ENCODE measurements around the gene CENPM.
"Not testable (repeated sequence)": the region's sequence is repeated elsewhere in the genome, so short reads cannot be mapped to it uniquely, and the experiment has no call there.

The CENPM gene

GRCh38 chr22:41957941-41958556 is 11.1 kb upstream of the CENPM start:
- no peaks in the 10 kb centered on the region for H3K36me3 ChIP-seq (ENCODE audit: control insufficient read depth, insufficient read depth, low read length)
- no peaks in the 10 kb centered on the region for H3K4me1 ChIP-seq (ENCODE audit: control insufficient read depth, insufficient read depth, low read length)
- no peak overlapping the region for H3K9ac ChIP-seq (ENCODE audit: low read length)
- H3K4me3 ChIP-seq (ENCODE audit: low read length), result no peak overlapping the region
- peaks cover 5% of the 10 kb centered on the region for H3K27me3 ChIP-seq (ENCODE audit: control insufficient read depth, insufficient read depth, low read length)
- H3K27ac ChIP-seq (ENCODE audit: low read depth, low read length), result no peak overlapping the region

- H3K36me3 ChIP-seq (ENCODE audit: control insufficient read depth, insufficient read depth, low read length), result no peaks in the 10 kb centered on the region
- no peaks in the 10 kb centered on the region for H3K27me3 ChIP-seq (ENCODE audit: control insufficient read depth, insufficient read depth, low read length)
- H3K9ac ChIP-seq (ENCODE audit: low read length), result no peak overlapping the region
- H3K4me3 ChIP-seq (ENCODE audit: low read length), result no peak overlapping the region
- no peaks in the 10 kb centered on the region for H3K4me1 ChIP-seq (ENCODE audit: control insufficient read depth, insufficient read depth, low read length)
- H3K27ac ChIP-seq (ENCODE audit: low read depth, low read length), result no peak overlapping the region
These were observed 5.8 kb upstream of the CENPM start for GRCh38 chr22:41952713-41953112.

- Histone ChIP-seq H3K4me3 (ENCODE audit: low read length) (no peak within 1 kb of the TSS), H3K27me3 (ENCODE audit: control insufficient read depth, insufficient read depth, low read length) (no peaks in the 10 kb centered on the region), H3K9ac (ENCODE audit: low read length) (no peak within 1 kb of the TSS), H3K27ac (ENCODE audit: low read depth, low read length) (no peak within 1 kb of the TSS), H3K36me3 (ENCODE audit: control insufficient read depth, insufficient read depth, low read length) (no peaks in the 10 kb centered on the region), H3K4me1 (ENCODE audit: control insufficient read depth, insufficient read depth, low read length) (no peaks in the 10 kb centered on the region)
These were observed 5.0 kb upstream of the CENPM start, which contains the start of gene SMIM45 for GRCh38 chr22:41951898-41952474. Gene SMIM45 (plus strand): TSS chr22:41952150.

- Histone ChIP-seq H3K4me1 (ENCODE audit: control insufficient read depth, insufficient read depth, low read length) (peaks cover 5% of the 10 kb centered on the region), H3K27ac (ENCODE audit: low read depth, low read length) (no peak overlapping the region), H3K27me3 (ENCODE audit: control insufficient read depth, insufficient read depth, low read length) (no peaks in the 10 kb centered on the region), H3K9ac (ENCODE audit: low read length) (no peak overlapping the region), H3K36me3 (ENCODE audit: control insufficient read depth, insufficient read depth, low read length) (no peaks in the 10 kb centered on the region), H3K4me3 (ENCODE audit: low read length) (no peak overlapping the region)
These were observed 2.5 kb upstream of the CENPM start for GRCh38 chr22:41949297-41949965.

GRCh38 chr22:41948928-41949296 is 2.0 kb upstream of the CENPM start:
- H3K27me3 ChIP-seq (ENCODE audit: control insufficient read depth, insufficient read depth, low read length); H3K27ac ChIP-seq (ENCODE audit: low read depth, low read length); H3K4me3 ChIP-seq (ENCODE audit: low read length); H3K9ac ChIP-seq (ENCODE audit: low read length); H3K4me1 ChIP-seq (ENCODE audit: control insufficient read depth, insufficient read depth, low read length); H3K36me3 ChIP-seq (ENCODE audit: control insufficient read depth, insufficient read depth, low read length): not testable (repeated sequence)

GRCh38 chr22:41948142-41948541 is 1.2 kb upstream of the CENPM start:
- H3K36me3 ChIP-seq (ENCODE audit: control insufficient read depth, insufficient read depth, low read length), result no peaks in the 10 kb centered on the region
- no peaks in the 10 kb centered on the region for H3K27me3 ChIP-seq (ENCODE audit: control insufficient read depth, insufficient read depth, low read length)
- H3K4me3 ChIP-seq (ENCODE audit: low read length), result no peak overlapping the region
- no peak overlapping the region for H3K27ac ChIP-seq (ENCODE audit: low read depth, low read length)
- peaks cover 5% of the 10 kb centered on the region for H3K4me1 ChIP-seq (ENCODE audit: control insufficient read depth, insufficient read depth, low read length)
- no peak overlapping the region for H3K9ac ChIP-seq (ENCODE audit: low read length)

- Histone ChIP-seq H3K9ac (ENCODE audit: low read length) (no peak overlapping the region), H3K4me3 (ENCODE audit: low read length) (peak overlapping the region; percentile 80), H3K36me3 (ENCODE audit: control insufficient read depth, insufficient read depth, low read length) (no peaks in the 10 kb centered on the region), H3K4me1 (ENCODE audit: control insufficient read depth, insufficient read depth, low read length) (peaks cover 5% of the 10 kb centered on the region), H3K27me3 (ENCODE audit: control insufficient read depth, insufficient read depth, low read length) (no peaks in the 10 kb centered on the region), H3K27ac (ENCODE audit: low read depth, low read length) (no peak overlapping the region)
These were observed 600 bp upstream of the CENPM start for GRCh38 chr22:41947424-41948080.

- Histone ChIP-seq H3K4me1 (ENCODE audit: control insufficient read depth, insufficient read depth, low read length) (peaks cover 7% of the 10 kb centered on the region), H3K27ac (ENCODE audit: low read depth, low read length) (no peak overlapping the region), H3K9ac (ENCODE audit: low read length) (no peak overlapping the region), H3K36me3 (ENCODE audit: control insufficient read depth, insufficient read depth, low read length) (no peaks in the 10 kb centered on the region), H3K4me3 (ENCODE audit: low read length) (no peak overlapping the region), H3K27me3 (ENCODE audit: control insufficient read depth, insufficient read depth, low read length) (no peaks in the 10 kb centered on the region)
These were observed 3.2 kb downstream of the CENPM start for GRCh38 chr22:41943661-41944209.

GRCh38 chr22:41940832-41941765 is 5.9 kb downstream of the CENPM start:
- H3K36me3 ChIP-seq (ENCODE audit: control insufficient read depth, insufficient read depth, low read length), result no peaks in the 10 kb centered on the region
- peaks cover 4% of the 10 kb centered on the region for H3K4me1 ChIP-seq (ENCODE audit: control insufficient read depth, insufficient read depth, low read length)
- no peaks in the 10 kb centered on the region for H3K27me3 ChIP-seq (ENCODE audit: control insufficient read depth, insufficient read depth, low read length)
- H3K27ac ChIP-seq (ENCODE audit: low read depth, low read length), result no peak overlapping the region
- no peak overlapping the region for H3K4me3 ChIP-seq (ENCODE audit: low read length)
- H3K9ac ChIP-seq (ENCODE audit: low read length), result peak overlapping the region; percentile 6

- H3K27me3 ChIP-seq (ENCODE audit: control insufficient read depth, insufficient read depth, low read length), result no peaks in the 10 kb centered on the region
- no peak overlapping the region for H3K27ac ChIP-seq (ENCODE audit: low read depth, low read length)
- no peaks in the 10 kb centered on the region for H3K36me3 ChIP-seq (ENCODE audit: control insufficient read depth, insufficient read depth, low read length)
- H3K4me1 ChIP-seq (ENCODE audit: control insufficient read depth, insufficient read depth, low read length), result peaks cover 2% of the 10 kb centered on the region
- H3K4me3 ChIP-seq (ENCODE audit: low read length), result peak overlapping the region; percentile 44
- H3K9ac ChIP-seq (ENCODE audit: low read length), result peak overlapping the region; percentile 52
These were observed 6.7 kb downstream of the CENPM start for GRCh38 chr22:41939981-41940831.

GRCh38 chr22:41936894-41937169 is 10.1 kb downstream of the CENPM start:
- Histone ChIP-seq H3K4me1 (ENCODE audit: control insufficient read depth, insufficient read depth, low read length) (peaks cover 2% of the 10 kb centered on the region), H3K27me3 (ENCODE audit: control insufficient read depth, insufficient read depth, low read length) (no peaks in the 10 kb centered on the region), H3K9ac (ENCODE audit: low read length) (no peak overlapping the region), H3K27ac (ENCODE audit: low read depth, low read length) (no peak overlapping the region), H3K36me3 (ENCODE audit: control insufficient read depth, insufficient read depth, low read length) (no peaks in the 10 kb centered on the region), H3K4me3 (ENCODE audit: low read length) (no peak overlapping the region)

Data from rectal smooth muscle tissue (tissue), 1 donor.